Stimulated activated CD8-positive, alpha-beta memory T cell treated with anti-CD3 and anti-CD28 coated beads, Interleukin-7, amount 100 ng/mL, for 1 hour (primary cell): ENCODE measurements around the gene ZNF888.
"Not testable (repeated sequence)": the region's sequence is repeated elsewhere in the genome, so short reads cannot be mapped to it uniquely, and the experiment has no call there.

ENCODE experiments used
- DNase-seq, 2 donors: peaks; one replicate each; pipeline ENCODE4 v3.0.0-alpha.2; 2020; ENCODE audit warnings: low read depth in 2 of 2

ZNF888 gene

GRCh38 chr19:52941941-52942385 lies 18.7 kb upstream of the ZNF888 start:
- no peak for DNase-seq

- not testable (repeated sequence) for DNase-seq
These were observed 18.3 kb upstream of the ZNF888 start for GRCh38 chr19:52941523-52941922.

- DNase-seq = not testable (repeated sequence)
These were observed 17.7 kb upstream of the ZNF888 start for GRCh38 chr19:52940905-52941304.

GRCh38 chr19:52938761-52939160 lies 15.5 kb upstream of the ZNF888 start:
- no peak for DNase-seq

- DNase-seq = no peak
These were observed 13.7 kb upstream of the ZNF888 start for GRCh38 chr19:52936954-52937325.

GRCh38 chr19:52936151-52936953 lies 13.1 kb upstream of the ZNF888 start:
- no peak for DNase-seq

GRCh38 chr19:52935434-52935833 lies 12.2 kb upstream of the ZNF888 start:
- DNase-seq = no peak

GRCh38 chr19:52924641-52925040 lies 1.4 kb upstream of the ZNF888 start:
- DNase-seq = not testable (repeated sequence)

GRCh38 chr19:52923778-52924593 lies 758 bp upstream of the ZNF888 start:
- DNase-seq = no peak

- DNase-seq = no peak
These were observed 5.7 kb downstream of the ZNF888 start for GRCh38 chr19:52917531-52917930.

GRCh38 chr19:52910648-52911047 lies 12.6 kb downstream of the ZNF888 start:
- no peak for DNase-seq

- not testable (repeated sequence) for DNase-seq
These were observed 19.0 kb downstream of the ZNF888 start for GRCh38 chr19:52904052-52904780.

GRCh38 chr19:52901842-52902241 lies 21.4 kb downstream of the ZNF888 start:
- no peak for DNase-seq

GRCh38 chr19:52898596-52898995 lies 24.6 kb downstream of the ZNF888 start:
- not testable (repeated sequence) for DNase-seq

- DNase-seq = no peak
These were observed 25.1 kb downstream of the ZNF888 start for GRCh38 chr19:52898101-52898500.

- peak; percentile 71 to 87 for DNase-seq
These were observed 25.9 kb downstream of the ZNF888 start, which contains the start of gene ZNF320 for GRCh38 chr19:52897138-52897935. ZNF320 (minus strand) TSS chr19:52897635; CDS start chr19:52890255, 7,380 bp downstream.

- DNase-seq = no peak
These were observed 26.6 kb downstream of the ZNF888 start for GRCh38 chr19:52896431-52897137.

- no peak for DNase-seq
These were observed 31.9 kb downstream of the ZNF888 start for GRCh38 chr19:52891336-52891735.

GRCh38 chr19:52889931-52890330 lies 33.3 kb downstream of the ZNF888 start:
- DNase-seq = no peak

- no peak for DNase-seq
These were observed 34.2 kb downstream of the ZNF888 start for GRCh38 chr19:52889076-52889475.
